COR-L47 (cell line): ENCODE measurements around the gene ATXN7.

ENCODE experiments used
- DNase-seq: peaks from one replicate; lab custom pipeline; 2025; lab: John Stamatoyannopoulos, UW

ATXN7 gene

GRCh38 chr3:63964681-63965485, 101.2 kb downstream of the ATXN7 start:
- no peak for DNase-seq

GRCh38 chr3:63966007-63966406, 102.3 kb downstream of the ATXN7 start:
- DNase-seq, result no peak

GRCh38 chr3:63966871-63967270, 103.2 kb downstream of the ATXN7 start:
- DNase-seq, result no peak

- DNase-seq, result no peak
These were observed 104.3 kb downstream of the ATXN7 start for GRCh38 chr3:63967675-63968611.

GRCh38 chr3:63968612-63969350, 105.1 kb downstream of the ATXN7 start:
- DNase-seq, result no peak

- DNase-seq, result no peak
These were observed 106.2 kb downstream of the ATXN7 start for GRCh38 chr3:63969876-63970275.

GRCh38 chr3:63970631-63971475, 107.2 kb downstream of the ATXN7 start:
- no peak for DNase-seq

- no peak for DNase-seq
These were observed 108.5 kb downstream of the ATXN7 start for GRCh38 chr3:63972196-63972595.

GRCh38 chr3:63972987-63973386, 109.3 kb downstream of the ATXN7 start:
- no peak for DNase-seq

- no peak for DNase-seq
These were observed 109.7 kb downstream of the ATXN7 start for GRCh38 chr3:63973406-63973805.

GRCh38 chr3:63974451-63974850, 110.8 kb downstream of the ATXN7 start:
- DNase-seq, result no peak

- DNase-seq, result no peak
These were observed 112.1 kb downstream of the ATXN7 start for GRCh38 chr3:63975723-63976122.

GRCh38 chr3:63976161-63976871, 112.6 kb downstream of the ATXN7 start:
- no peak for DNase-seq

- DNase-seq, result no peak
These were observed 113.2 kb downstream of the ATXN7 start for GRCh38 chr3:63976872-63977200.

GRCh38 chr3:63977893-63978292, 114.2 kb downstream of the ATXN7 start:
- no peak for DNase-seq

- no peak for DNase-seq
These were observed 115.6 kb downstream of the ATXN7 start for GRCh38 chr3:63979093-63979885.

- DNase-seq, result no peak
These were observed 116.4 kb downstream of the ATXN7 start for GRCh38 chr3:63980019-63980418.

GRCh38 chr3:63980830-63981498, 117.3 kb downstream of the ATXN7 start:
- no peak for DNase-seq

- DNase-seq, result no peak
These were observed 118.3 kb downstream of the ATXN7 start for GRCh38 chr3:63981980-63982379.
